Measurements from ENCODE around the gene CDK2AP2.

DNA sequence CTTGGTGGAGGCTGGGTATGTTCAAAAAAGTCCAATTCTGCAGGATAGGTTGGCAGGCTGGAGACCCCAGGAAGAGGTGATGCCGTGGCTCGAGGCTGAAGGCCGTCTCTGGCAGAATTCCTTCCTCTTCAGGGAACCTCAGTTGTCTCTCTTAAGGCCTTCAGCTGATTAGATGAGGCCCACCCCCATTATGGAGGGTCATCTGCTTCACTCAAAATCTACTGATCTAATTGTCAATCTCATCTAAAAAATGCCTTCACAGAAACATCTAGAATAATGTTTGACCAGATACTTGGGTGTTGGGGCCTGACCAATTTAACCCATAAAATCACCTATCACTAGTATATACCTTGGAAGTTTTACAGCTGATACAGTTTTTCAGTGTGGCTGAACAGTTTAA, 48.3 kb upstream of the CDK2AP2 start:
- TF ChIP-seq JUN (IDR thresholded peaks at IDR 0.05; ENCODE audit: borderline replicate concordance, insufficient read depth, insufficient read length, low read depth), result no peak
- no peak for TF ChIP-seq POLR2AphosphoS5 (IDR thresholded peaks at IDR 0.05; ENCODE audit: insufficient read depth, low read depth, low read length)
- TF ChIP-seq, protein P1, sequence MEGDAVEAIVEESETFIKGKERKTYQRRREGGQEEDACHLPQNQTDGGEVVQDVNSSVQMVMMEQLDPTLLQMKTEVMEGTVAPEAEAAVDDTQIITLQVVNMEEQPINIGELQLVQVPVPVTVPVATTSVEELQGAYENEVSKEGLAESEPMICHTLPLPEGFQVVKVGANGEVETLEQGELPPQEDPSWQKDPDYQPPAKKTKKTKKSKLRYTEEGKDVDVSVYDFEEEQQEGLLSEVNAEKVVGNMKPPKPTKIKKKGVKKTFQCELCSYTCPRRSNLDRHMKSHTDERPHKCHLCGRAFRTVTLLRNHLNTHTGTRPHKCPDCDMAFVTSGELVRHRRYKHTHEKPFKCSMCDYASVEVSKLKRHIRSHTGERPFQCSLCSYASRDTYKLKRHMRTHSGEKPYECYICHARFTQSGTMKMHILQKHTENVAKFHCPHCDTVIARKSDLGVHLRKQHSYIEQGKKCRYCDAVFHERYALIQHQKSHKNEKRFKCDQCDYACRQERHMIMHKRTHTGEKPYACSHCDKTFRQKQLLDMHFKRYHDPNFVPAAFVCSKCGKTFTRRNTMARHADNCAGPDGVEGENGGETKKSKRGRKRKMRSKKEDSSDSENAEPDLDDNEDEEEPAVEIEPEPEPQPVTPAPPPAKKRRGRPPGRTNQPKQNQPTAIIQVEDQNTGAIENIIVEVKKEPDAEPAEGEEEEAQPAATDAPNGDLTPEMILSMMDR (IDR thresholded peaks at IDR 0.05; ENCODE audit: extremely low read depth in 1 of 2, insufficient read depth in 1 of 2, low read depth in 1 of 2, low read length in 2 of 2), result no peak

All from endothelial cell of umbilical vein (primary cell).